ENCODE measurements around the gene PRDM2. TPM values are rescaled to one million over a fixed set of nuclear protein-coding genes. Genes with fewer than 3 reads are reported as not detected.

The PRDM2 gene
- polyA plus RNA-seq, 3 donors: 4.1 to 22.5 (median 7.6) TPM

- Histone ChIP-seq H3K27ac (ENCODE audit: low read depth in 1 of 2, low read length in 2 of 2) (no peak overlapping the region), H3K4me3 (replicated peaks in 1 of 3; ENCODE audit: low read depth in 2 of 3, low read length in 3 of 3) (no peak overlapping the region), H3K4me2 (replicated peaks; ENCODE audit: extremely low read depth, low read length, poor library complexity, severe bottlenecking) (no peak overlapping the region), H3K36me3 (replicated peaks in 1 of 2; ENCODE audit: control insufficient read depth in 1 of 2, insufficient read depth in 2 of 2, low read length in 2 of 2) (no peaks in the 10 kb centered on the region), H3K9ac (ENCODE audit: insufficient read depth, low read length, poor library complexity, severe bottlenecking) (no peak overlapping the region), H4K20me1 (ENCODE audit: insufficient read depth, low read length) (peaks cover 10% of the 10 kb centered on the region), H3K27me3 (ENCODE audit: control insufficient read depth in 2 of 2, insufficient read depth in 2 of 2, low read length in 2 of 2) (no peaks in the 10 kb centered on the region), H3K4me1 (ENCODE audit: control insufficient read depth in 1 of 2, insufficient read depth in 2 of 2, low read length in 2 of 2) (peaks cover 18 to 24% of the 10 kb centered on the region in 2 donors), H3K79me2 (ENCODE audit: insufficient read depth, low read length) (peaks cover 85% of the 10 kb centered on the region), H2AFZ (ENCODE audit: insufficient read depth, low read depth, low read length, poor library complexity, severe bottlenecking) (no peak overlapping the region), H3K9me3 (replicated peaks in 1 of 2; ENCODE audit: control insufficient read depth in 1 of 2, insufficient read depth in 1 of 2, low read length in 2 of 2) (no peaks in the 10 kb centered on the region)
- intact Hi-C loops (cut with micrococcal nuclease): no loop called here
- Mint-ChIP-seq H3K4me3 (no peak overlapping the region), H3K36me3 (peaks cover 0 to 1% of the 10 kb centered on the region in 2 donors), H3K4me1 (peaks cover 48% of the 10 kb centered on the region), H3K27me3 (ENCODE audit: low read depth in 3 of 3) (no peaks in the 10 kb centered on the region), H3K27ac (peak overlapping the region in 1 of 7 donors; percentile 18), H3K9me3 (no peaks in the 10 kb centered on the region)
- no peak for TF ChIP-seq CTCF (IDR thresholded peaks at IDR 0.05)
- 83% methylated on average over 6 of the region's 10 CpGs for WGBS (ENCODE audit: insufficient coverage)
- no peak for DNase-seq
Measured at GRCh38 chr1:13708380-13708982, 8.5 kb downstream of the PRDM2 start.

GRCh38 chr1:13710086-13710485 lies 10.1 kb downstream of the PRDM2 start:
- Mint-ChIP-seq H3K4me1 (peaks cover 50% of the 10 kb centered on the region), H3K27ac (no peak overlapping the region), H3K36me3 (peaks cover 0 to 1% of the 10 kb centered on the region in 2 donors), H3K9me3 (no peaks in the 10 kb centered on the region), H3K27me3 (ENCODE audit: low read depth in 3 of 3) (no peaks in the 10 kb centered on the region), H3K4me3 (no peak overlapping the region)
- intact Hi-C loops (cut with micrococcal nuclease): no loop called here
- Histone ChIP-seq H3K36me3 (replicated peaks in 1 of 2; ENCODE audit: control insufficient read depth in 1 of 2, insufficient read depth in 2 of 2, low read length in 2 of 2) (no peaks in the 10 kb centered on the region), H2AFZ (ENCODE audit: insufficient read depth, low read depth, low read length, poor library complexity, severe bottlenecking) (no peak overlapping the region), H3K4me3 (replicated peaks in 1 of 3; ENCODE audit: low read depth in 2 of 3, low read length in 3 of 3) (no peak overlapping the region), H3K9me3 (replicated peaks in 1 of 2; ENCODE audit: control insufficient read depth in 1 of 2, insufficient read depth in 1 of 2, low read length in 2 of 2) (no peaks in the 10 kb centered on the region), H3K9ac (ENCODE audit: insufficient read depth, low read length, poor library complexity, severe bottlenecking) (no peak overlapping the region), H3K4me2 (replicated peaks; ENCODE audit: extremely low read depth, low read length, poor library complexity, severe bottlenecking) (no peak overlapping the region), H3K27me3 (ENCODE audit: control insufficient read depth in 2 of 2, insufficient read depth in 2 of 2, low read length in 2 of 2) (no peaks in the 10 kb centered on the region), H3K4me1 (ENCODE audit: control insufficient read depth in 1 of 2, insufficient read depth in 2 of 2, low read length in 2 of 2) (peaks cover 18 to 24% of the 10 kb centered on the region in 2 donors), H3K79me2 (ENCODE audit: insufficient read depth, low read length) (peaks cover 75% of the 10 kb centered on the region), H4K20me1 (ENCODE audit: insufficient read depth, low read length) (peaks cover 10% of the 10 kb centered on the region), H3K27ac (ENCODE audit: low read depth in 1 of 2, low read length in 2 of 2) (no peak overlapping the region)
- no CpG with 5 or more reads among the region's 2 CpGs for WGBS (ENCODE audit: insufficient coverage)
- TF ChIP-seq CTCF (IDR thresholded peaks at IDR 0.05): no peak
- no peak for DNase-seq

Measured in CD14-positive monocyte (primary cell).